GM18498 (cell line): ENCODE measurements around the gene CCPG1.
A peak's percentile ranks its signal among the peaks of the same experiment; 100 is the strongest.

ENCODE experiments used
- ATAC-seq: cut with Tn5 transposase; IDR thresholded peaks from one replicate; pipeline ENCODE4 v1.9.1; 2021; ENCODE audit warnings: mild to moderate bottlenecking, moderate library complexity; ENCODE audit not compliant: unreplicated experiment

Gene CCPG1

GRCh38 chr15:55383687-55384086 is 24.5 kb downstream of the CCPG1 start:
- no peak for ATAC-seq

- ATAC-seq = no peak
Observed at GRCh38 chr15:55381595-55381994, 26.6 kb downstream of the CCPG1 start.

- ATAC-seq = no peak
Observed at GRCh38 chr15:55379095-55379494, 29.1 kb downstream of the CCPG1 start.

- ATAC-seq = peak; percentile 65
Observed at GRCh38 chr15:55372701-55373440, 35.3 kb downstream of the CCPG1 start.

GRCh38 chr15:55366981-55367380 is 41.2 kb downstream of the CCPG1 start:
- ATAC-seq = no peak

GRCh38 chr15:55362641-55363040 is 45.5 kb downstream of the CCPG1 start:
- no peak for ATAC-seq

- no peak for ATAC-seq
Observed at GRCh38 chr15:55361048-55361447, 47.1 kb downstream of the CCPG1 start.

- no peak for ATAC-seq
Observed at GRCh38 chr15:55360256-55360655, 47.9 kb downstream of the CCPG1 start.

- no peak for ATAC-seq
Observed at GRCh38 chr15:55358471-55358870, 49.7 kb downstream of the CCPG1 start.

- ATAC-seq = no peak
Observed at GRCh38 chr15:55357774-55358173, 50.4 kb downstream of the CCPG1 start.

- ATAC-seq = no peak
Observed at GRCh38 chr15:55356985-55357585, 51.1 kb downstream of the CCPG1 start.

GRCh38 chr15:55353025-55353424 is 55.1 kb downstream of the CCPG1 start:
- ATAC-seq = no peak

GRCh38 chr15:55349282-55349681 is 58.9 kb downstream of the CCPG1 start:
- no peak for ATAC-seq

GRCh38 chr15:55348281-55348778 is 59.8 kb downstream of the CCPG1 start:
- no peak for ATAC-seq

GRCh38 chr15:55344206-55344605 is 64.0 kb downstream of the CCPG1 start:
- no peak for ATAC-seq

GRCh38 chr15:55343168-55343567 is 65.0 kb downstream of the CCPG1 start:
- ATAC-seq = no peak

- ATAC-seq = no peak
Observed at GRCh38 chr15:55337160-55337559, 71.0 kb downstream of the CCPG1 start.

- no peak for ATAC-seq
Observed at GRCh38 chr15:55334997-55335396, 73.2 kb downstream of the CCPG1 start.

GRCh38 chr15:55334371-55334770 is 73.8 kb downstream of the CCPG1 start:
- no peak for ATAC-seq

- no peak for ATAC-seq
Observed at GRCh38 chr15:55327387-55327786, 80.8 kb downstream of the CCPG1 start.

- ATAC-seq = no peak
Observed at GRCh38 chr15:55322467-55322866, 85.7 kb downstream of the CCPG1 start.

- ATAC-seq = no peak
Observed at GRCh38 chr15:55320963-55321362, 87.2 kb downstream of the CCPG1 start.

GRCh38 chr15:55320238-55320550 is 88.0 kb downstream of the CCPG1 start:
- no peak for ATAC-seq
